ENCODE data around the gene LHX4.

LHX4 gene

GRCh38 chr1:180229483-180230415, at the start of gene LHX4:
Gene LHX4 (plus strand): TSS chr1:180230264. CDS start chr1:180230530, 266 bp downstream.
- DNase-seq = peak; percentile 18

GRCh38 chr1:180181048-180181447, 49.0 kb upstream of the LHX4 start:
- no peak for DNase-seq

- DNase-seq = no peak
These were observed 47.9 kb upstream of the LHX4 start for GRCh38 chr1:180181996-180182642.

- DNase-seq = no peak
These were observed 47.3 kb upstream of the LHX4 start for GRCh38 chr1:180182643-180183311.

GRCh38 chr1:180183426-180183825, 46.6 kb upstream of the LHX4 start:
- no peak for DNase-seq

GRCh38 chr1:180184041-180184440, 46.0 kb upstream of the LHX4 start:
- no peak for DNase-seq

GRCh38 chr1:180185281-180185680, 44.8 kb upstream of the LHX4 start:
- no peak for DNase-seq

- no peak for DNase-seq
These were observed 44.0 kb upstream of the LHX4 start for GRCh38 chr1:180185971-180186645.

GRCh38 chr1:180186831-180187230, 43.2 kb upstream of the LHX4 start:
- no peak for DNase-seq

GRCh38 chr1:180187626-180188025, 42.4 kb upstream of the LHX4 start:
- DNase-seq = no peak

- no peak for DNase-seq
These were observed 42.0 kb upstream of the LHX4 start for GRCh38 chr1:180188091-180188506.

GRCh38 chr1:180188684-180189175, 41.3 kb upstream of the LHX4 start:
- no peak for DNase-seq

- no peak for DNase-seq
These were observed 40.0 kb upstream of the LHX4 start for GRCh38 chr1:180190091-180190490.

- DNase-seq = no peak
These were observed 37.9 kb upstream of the LHX4 start for GRCh38 chr1:180192172-180192571.

GRCh38 chr1:180193141-180194047, 36.7 kb upstream of the LHX4 start:
- no peak for DNase-seq

GRCh38 chr1:180194048-180194425, 36.0 kb upstream of the LHX4 start:
- DNase-seq = no peak

- DNase-seq = no peak
These were observed 35.4 kb upstream of the LHX4 start for GRCh38 chr1:180194546-180195207.

- no peak for DNase-seq
These were observed 34.7 kb upstream of the LHX4 start for GRCh38 chr1:180195401-180195800.

- DNase-seq = no peak
These were observed 34.1 kb upstream of the LHX4 start for GRCh38 chr1:180195916-180196315.

- DNase-seq = no peak
These were observed 33.5 kb upstream of the LHX4 start for GRCh38 chr1:180196436-180197003.

- DNase-seq = no peak
These were observed 32.8 kb upstream of the LHX4 start for GRCh38 chr1:180197231-180197630.
